Measurements from ENCODE around the gene PLPP6.

- TF ChIP-seq CTCF (IDR thresholded peaks at IDR 0.05) (no peak), POLR2A (IDR thresholded peaks at IDR 0.05) (no peak)
These were observed 22.7 kb upstream of the PLPP6 start for GRCh38 chr9:4639420-4639819.
